OCI-LY7 (cell line): ENCODE results near the gene MTHFD1L. TPM values are rescaled to one million over a fixed set of nuclear protein-coding genes. Genes with fewer than 3 reads are reported as not detected.

ENCODE experiments used
- BruUV-seq: library from RNA; stranded (reverse); fragments of 400-500 nt; replicated peaks from 2 replicates; lab custom pipeline; 2021; lab: Mats Ljungman, UMichigan
- CTCF ChIA-PET: fragments of 300-600 bp; sonication (Branson Sonifier 250); formaldehyde crosslinking; loops from one replicate; lab custom pipeline; 2022; ENCODE audit warnings: antibody characterized with exemption; ENCODE audit not compliant: unreplicated experiment; lab: Charles Lee
- POLR2A ChIA-PET: fragments of 300-600 bp; sonication (Branson Sonifier 250); formaldehyde crosslinking; loops from one replicate; lab custom pipeline; 2022; ENCODE audit warnings: antibody characterized with exemption; lab: Charles Lee
- DNase-seq: peaks from one replicate; pipeline ENCODE4 v3.0.0-alpha.2; 2015; ENCODE audit warnings: low spot score
- H2AFZ ChIP-seq: fragments of 200-600 bp; sonication (generic), shearing (Covaris generic); 2 replicates; pipeline ENCODE4 v1.6.1; 2014; ENCODE audit warnings: mild to moderate bottlenecking, antibody characterized with exemption, low read length, moderate library complexity
- H3K27ac ChIP-seq: fragments of 200-600 bp; sonication (generic); 2 replicates; pipeline ENCODE4 v1.5.1; 2014; ENCODE audit warnings: mixed run types, low read depth, mild to moderate bottlenecking, moderate library complexity, low read length, inconsistent platforms; ENCODE audit not compliant: poor library complexity, severe bottlenecking
- H3K36me3 ChIP-seq: fragments of 200-600 bp; sonication (generic); 2 replicates; pipeline ENCODE4 v1.6.1; 2014; ENCODE audit warnings: mild to moderate bottlenecking, antibody characterized with exemption, low read length, moderate library complexity, mixed read lengths; ENCODE audit not compliant: insufficient read depth
- H3K4me1 ChIP-seq: fragments of 200-600 bp; sonication (generic); 2 replicates; pipeline ENCODE4 v1.5.1; 2014; ENCODE audit warnings: mild to moderate bottlenecking, low read length; ENCODE audit not compliant: insufficient read depth, poor library complexity, severe bottlenecking
- H3K4me2 ChIP-seq: fragments of 200-600 bp; sonication (generic); 2 replicates; pipeline ENCODE4 v1.6.1; 2014; ENCODE audit warnings: mild to moderate bottlenecking, low read length
- H3K4me3 ChIP-seq: fragments of 200-600 bp; sonication (generic); 2 replicates; pipeline ENCODE4 v1.5.1; 2014; ENCODE audit warnings: mild to moderate bottlenecking, low read depth, low read length; ENCODE audit not compliant: poor library complexity, severe bottlenecking
- H3K79me2 ChIP-seq: fragments of 200-600 bp; sonication (generic); 2 replicates; pipeline ENCODE4 v1.6.1; 2016; ENCODE audit warnings: low read depth, mild to moderate bottlenecking, low read length, moderate library complexity, mixed read lengths; ENCODE audit not compliant: insufficient read depth
- H3K9me2 ChIP-seq: fragments of 200-600 bp; sonication (generic); 2 replicates; pipeline ENCODE4 v1.6.1; 2016; ENCODE audit warnings: mild to moderate bottlenecking, low read length, mixed read lengths; ENCODE audit not compliant: insufficient read depth
- H3K9me3 ChIP-seq: fragments of 200-600 bp; sonication (generic); 2 replicates; pipeline ENCODE4 v1.6.1; 2014; ENCODE audit warnings: mild to moderate bottlenecking, mixed run types, low read length, mixed read lengths
- H4K20me1 ChIP-seq: fragments of 200-600 bp; sonication (generic); 2 replicates; pipeline ENCODE4 v1.6.1; 2014; ENCODE audit warnings: mild to moderate bottlenecking, antibody characterized with exemption, low read length, moderate library complexity, mixed read lengths; ENCODE audit not compliant: insufficient read depth
- CTCF ChIP-seq: fragments of 200-600 bp; sonication (generic); conservative IDR thresholded peaks from 2 replicates; pipeline ENCODE4 v1.5.1; 2014; ENCODE audit warnings: mild to moderate bottlenecking, antibody characterized with exemption, low read length, moderate library complexity, mixed read lengths
- EZH2phosphoT487 ChIP-seq: fragments of 200-600 bp; sonication (generic); IDR thresholded peaks from 2 replicates; pipeline ENCODE4 v1.6.1; 2018; ENCODE audit warnings: low read depth, borderline replicate concordance, mild to moderate bottlenecking, mixed run types, antibody characterized with exemption, low read length, moderate library complexity, mixed read lengths
- intact Hi-C: fragments of 100-400 bp; cut with micrococcal nuclease; formaldehyde crosslinking; loops from one replicate; pipeline ENCODE4 v1.10.0; 2022; ENCODE audit not compliant: unreplicated experiment
- total RNA-seq, 2 experiments: library from RNA; depleted of rRNA in 1 of 2; stranded (reverse); fragments of >200 nt in 1 of 2; shearing (Covaris generic) in 1 of 2; gene quantifications; 2 replicates each; pipeline ENCODE4 v1.2.3, GENCODE V29; 2014 to 2022

The MTHFD1L gene
- total RNA-seq, 2 experiments from 2014 or later = 68.4 to 144 TPM

GRCh38 chr6:151010071-151010470, 144.6 kb downstream of the MTHFD1L start:
- H3K9me2 ChIP-seq = no peaks in the 10 kb centered on the region
- H3K36me3 ChIP-seq = peaks cover 67% of the 10 kb centered on the region
- no peak for DNase-seq
- BruUV-seq = no TSS peak
- no peak overlapping the region for H3K4me3 ChIP-seq
- TF ChIP-seq EZH2phosphoT487 (no peak), CTCF (no peak)
- CTCF ChIA-PET = no interaction called here
- intact Hi-C loops = no loop called here
- H3K79me2 ChIP-seq = no peaks in the 10 kb centered on the region
- no peaks in the 10 kb centered on the region for H4K20me1 ChIP-seq
- no peak overlapping the region for H3K4me2 ChIP-seq
- POLR2A ChIA-PET = interaction anchor here (1.3 kb wide), 1 partner anchor 9 kb away, joined by 5 read pairs; no protein-coding TSS in a partner anchor
- H3K27ac ChIP-seq = no peak overlapping the region
- no peaks in the 10 kb centered on the region for H3K4me1 ChIP-seq
- no peaks in the 10 kb centered on the region for H3K9me3 ChIP-seq
- H2AFZ ChIP-seq = no peak overlapping the region

- Histone ChIP-seq H3K79me2 (no peaks in the 10 kb centered on the region), H3K9me3 (no peaks in the 10 kb centered on the region), H2AFZ (no peak overlapping the region), H3K4me3 (no peak overlapping the region), H3K9me2 (no peaks in the 10 kb centered on the region), H3K27ac (no peak overlapping the region), H3K4me2 (no peak overlapping the region), H4K20me1 (no peaks in the 10 kb centered on the region), H3K4me1 (no peaks in the 10 kb centered on the region), H3K36me3 (peaks cover 85% of the 10 kb centered on the region)
- no peak for TF ChIP-seq EZH2phosphoT487
- no peak for TF ChIP-seq CTCF
- POLR2A ChIA-PET = interaction anchor here (0.5 to 1.6 kb wide), 2 partner anchors 13 to 252 kb away, joined by 3 to 4 read pairs; no protein-coding TSS in a partner anchor
- intact Hi-C loops = no loop called here
- no peak for DNase-seq
- BruUV-seq = no TSS peak
- CTCF ChIA-PET = interaction anchor here (0.6 kb wide), 1 partner anchor 805 kb away, joined by 4 read pairs; no protein-coding TSS in a partner anchor
Measured at GRCh38 chr6:151012321-151013294, 147.1 kb downstream of the MTHFD1L start.
